Measurements from ENCODE around the gene STARD10.

DNA sequence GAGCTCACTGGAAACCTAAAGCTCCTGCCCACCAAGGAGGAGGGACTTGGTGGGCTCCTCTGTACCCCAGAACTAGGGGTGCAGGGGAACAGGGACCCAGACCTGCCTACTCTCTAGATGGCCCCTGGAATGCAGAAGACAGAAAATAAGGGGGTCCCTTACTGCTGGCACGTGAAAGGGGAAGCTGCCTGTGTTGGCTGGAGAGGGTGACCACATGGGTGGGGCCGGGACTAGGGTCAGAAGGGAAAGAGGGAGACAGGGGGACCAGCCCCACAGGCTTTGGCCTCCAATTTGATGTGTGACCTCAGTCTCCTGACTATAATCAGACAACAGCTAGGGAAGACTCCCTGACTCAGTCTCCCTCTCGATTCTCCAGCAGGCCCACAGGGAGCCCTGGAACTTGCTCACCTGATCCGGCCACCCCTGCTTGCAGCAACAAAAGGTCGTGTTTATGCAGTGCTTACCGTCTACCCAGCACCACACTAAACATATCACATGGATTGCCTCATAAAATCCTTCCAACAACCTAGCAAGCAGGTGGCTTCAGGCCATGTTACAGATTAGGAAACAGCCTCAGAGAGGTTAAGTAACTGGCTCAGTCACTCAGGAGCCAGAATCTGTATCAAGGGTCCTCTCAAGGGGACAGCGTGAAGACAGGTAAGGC is 51.9 kb downstream of the STARD10 start:
- TF ChIP-seq, protein P1, sequence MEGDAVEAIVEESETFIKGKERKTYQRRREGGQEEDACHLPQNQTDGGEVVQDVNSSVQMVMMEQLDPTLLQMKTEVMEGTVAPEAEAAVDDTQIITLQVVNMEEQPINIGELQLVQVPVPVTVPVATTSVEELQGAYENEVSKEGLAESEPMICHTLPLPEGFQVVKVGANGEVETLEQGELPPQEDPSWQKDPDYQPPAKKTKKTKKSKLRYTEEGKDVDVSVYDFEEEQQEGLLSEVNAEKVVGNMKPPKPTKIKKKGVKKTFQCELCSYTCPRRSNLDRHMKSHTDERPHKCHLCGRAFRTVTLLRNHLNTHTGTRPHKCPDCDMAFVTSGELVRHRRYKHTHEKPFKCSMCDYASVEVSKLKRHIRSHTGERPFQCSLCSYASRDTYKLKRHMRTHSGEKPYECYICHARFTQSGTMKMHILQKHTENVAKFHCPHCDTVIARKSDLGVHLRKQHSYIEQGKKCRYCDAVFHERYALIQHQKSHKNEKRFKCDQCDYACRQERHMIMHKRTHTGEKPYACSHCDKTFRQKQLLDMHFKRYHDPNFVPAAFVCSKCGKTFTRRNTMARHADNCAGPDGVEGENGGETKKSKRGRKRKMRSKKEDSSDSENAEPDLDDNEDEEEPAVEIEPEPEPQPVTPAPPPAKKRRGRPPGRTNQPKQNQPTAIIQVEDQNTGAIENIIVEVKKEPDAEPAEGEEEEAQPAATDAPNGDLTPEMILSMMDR (IDR thresholded peaks at IDR 0.05), result no peak
- TF ChIP-seq POLR2A (IDR thresholded peaks at IDR 0.05), result no peak
